ENCODE measurements around the gene SMARCD1. TPM values are rescaled to one million over a fixed set of nuclear protein-coding genes. Genes with fewer than 3 reads are reported as not detected.

SMARCD1 gene
- total and polyA plus RNA-seq, 9 of the 15 experiments (the other 6 are each of a cell fraction or from before 2014, with no cell fraction given): 0.86 to 91.7 (median 48.0) TPM

- TF ChIP-seq ZBTB2 (IDR thresholded peaks at IDR 0.05): no peak
- TF ChIP-seq SIX5 (IDR thresholded peaks at IDR 0.05; ENCODE audit: borderline replicate concordance in 1 of 2, insufficient read depth in 1 of 2, low read depth in 1 of 2, low read length in 2 of 2): no peak
- TF ChIP-seq ZNF696 (CRISPR knock-in tag; conservative IDR thresholded peaks at IDR 0.05): no peak
- TF ChIP-seq RBM39 (optimal IDR thresholded peaks at IDR 0.05; ENCODE audit: low read depth, low read length): no peak
- TF ChIP-seq ZNF780A (CRISPR knock-in tag; IDR thresholded peaks at IDR 0.05): no peak
- no peak for TF ChIP-seq SIRT6 (IDR thresholded peaks at IDR 0.05; ENCODE audit: low read depth, low read length)
- TF ChIP-seq FOXA1 (IDR thresholded peaks at IDR 0.05; ENCODE audit: borderline replicate concordance): no peak
- TF ChIP-seq MTA3 (IDR thresholded peaks at IDR 0.05; ENCODE audit: borderline replicate concordance): no peak
- TF ChIP-seq TFAP4 (CRISPR knock-in tag; IDR thresholded peaks at IDR 0.05; ENCODE audit: borderline replicate concordance): peak; percentile 50; the same call in 1 of the 2 replicates
- peak; percentile 93 for TF ChIP-seq SMAD4 (CRISPR knock-in tag; conservative IDR thresholded peaks at IDR 0.05)
- peak; percentile 19 for TF ChIP-seq CTCFL (IDR thresholded peaks at IDR 0.05; ENCODE audit: borderline replicate concordance, insufficient read depth, low read depth, low read length, poor library complexity, severe bottlenecking)
- no peak for TF ChIP-seq RREB1 (CRISPR knock-in tag; IDR thresholded peaks at IDR 0.05)
- TF ChIP-seq TRIM24 (IDR thresholded peaks at IDR 0.05): no peak
- no peak for TF ChIP-seq ZNF76 (CRISPR knock-in tag; IDR thresholded peaks at IDR 0.05; ENCODE audit: borderline replicate concordance)
- no peak for TF ChIP-seq RHOXF2B (CRISPR knock-in tag; conservative IDR thresholded peaks at IDR 0.05)
Measured at GRCh38 chr12:50074936-50075807, 10.0 kb upstream of the SMARCD1 start (continued).

Data from K562 (cell line).